ENCODE results near the gene NANOS2. TPM values are rescaled to one million over a fixed set of nuclear protein-coding genes. Genes with fewer than 3 reads are reported as not detected.
A peak's percentile ranks its signal among the peaks of the same experiment; 100 is the strongest.

NANOS2 gene
- total and polyA plus RNA-seq, 9 of the 15 experiments (the other 6 are each of a cell fraction or from before 2014, with no cell fraction given): not detected

- TF ChIP-seq CREB5 (CRISPR knock-in tag; IDR thresholded peaks at IDR 0.05): no peak
- TF ChIP-seq RBM39 (optimal IDR thresholded peaks at IDR 0.05; ENCODE audit: low read depth, low read length): no peak
- no peak for TF ChIP-seq NCOA6 (IDR thresholded peaks at IDR 0.05)
- TF ChIP-seq POLR2AphosphoS2 (IDR thresholded peaks at IDR 0.05; ENCODE audit: low read length): peak; percentile 84; the same call in 1 of the 2 replicates
- TF ChIP-seq RBM14 (IDR thresholded peaks at IDR 0.05; ENCODE audit: borderline replicate concordance, insufficient read depth, low read depth, low read length): no peak
- peak; percentile 84; the same call in 1 of the 2 replicates for TF ChIP-seq PHF21A (IDR thresholded peaks at IDR 0.05; ENCODE audit: borderline replicate concordance, low read depth)
- no peak; the same call in 1 of the 2 replicates for TF ChIP-seq MIER1 (IDR thresholded peaks at IDR 0.05; ENCODE audit: low read depth)
- TF ChIP-seq RBM17 (IDR thresholded peaks at IDR 0.05; ENCODE audit: borderline replicate concordance, low read depth, low read length): no peak
- no peak for TF ChIP-seq ZBTB1 (CRISPR knock-in tag; IDR thresholded peaks at IDR 0.05; ENCODE audit: borderline replicate concordance, low read depth)
- TF ChIP-seq SLC30A9 (CRISPR knock-in tag; IDR thresholded peaks at IDR 0.05): no peak
- peak; percentile 74 for TF ChIP-seq MYC (IDR thresholded peaks at IDR 0.05; ENCODE audit: low read depth, low read length)
- TF ChIP-seq MYC (CRISPR knock-in tag; IDR thresholded peaks at IDR 0.05; ENCODE audit: borderline replicate concordance, low read depth): peak; percentile 79; the same call in 1 of the 2 replicates
- TF ChIP-seq HDAC1 (IDR thresholded peaks at IDR 0.05): peak; percentile 67 to 80; a peak in 3 of 4 replicates
- TF ChIP-seq USF2 (CRISPR knock-in tag; IDR thresholded peaks at IDR 0.05): no peak
- no peak for TF ChIP-seq MCM2 (IDR thresholded peaks at IDR 0.05; ENCODE audit: low read depth)
- peak; percentile 44 for TF ChIP-seq CREB1 (IDR thresholded peaks at IDR 0.05)
- peak; percentile 70 for TF ChIP-seq CREB1 (CRISPR knock-in tag; IDR thresholded peaks at IDR 0.05)
- TF ChIP-seq ZFX (CRISPR knock-in tag; IDR thresholded peaks at IDR 0.05): peak; percentile 87
- no peak for TF ChIP-seq HEY1 (CRISPR knock-in tag; IDR thresholded peaks at IDR 0.05; ENCODE audit: borderline replicate concordance)
- peak; percentile 38 for TF ChIP-seq NFIC (IDR thresholded peaks at IDR 0.05)
- no peak for TF ChIP-seq MEIS2 (IDR thresholded peaks at IDR 0.05; ENCODE audit: partially characterized antibody)
- TF ChIP-seq NFXL1 (CRISPR knock-in tag; IDR thresholded peaks at IDR 0.05): no peak
- peak; percentile 78; the same call in 1 of the 2 replicates for TF ChIP-seq LCOR (CRISPR knock-in tag; IDR thresholded peaks at IDR 0.05)
- peak; percentile 93 to 98 for TF ChIP-seq KDM1A (IDR thresholded peaks at IDR 0.05)
- TF ChIP-seq WHSC1 (IDR thresholded peaks at IDR 0.05; ENCODE audit: low read length): no peak
- TF ChIP-seq NBN (IDR thresholded peaks at IDR 0.05; ENCODE audit: low read depth): peak; percentile 70; the same call in 1 of the 2 replicates
- no peak for TF ChIP-seq RBM34 (IDR thresholded peaks at IDR 0.05; ENCODE audit: borderline replicate concordance, insufficient read depth, low read length)
- no peak for TF ChIP-seq ZNF586 (CRISPR knock-in tag; conservative IDR thresholded peaks at IDR 0.05)
- TF ChIP-seq ZNF830 (CRISPR knock-in tag; IDR thresholded peaks at IDR 0.05): no peak
- TF ChIP-seq SRSF3 (IDR thresholded peaks at IDR 0.05; ENCODE audit: insufficient read depth, low read length): no peak
Observed at GRCh38 chr19:45882652-45883585, 31.7 kb downstream of the NANOS2 start (continued).

Data from K562 (cell line).